SK-N-SH treated with all-trans-retinoic acid at 6 μM for 48 hours (cell line): ENCODE measurements around the gene SLC7A7.

Experiments used
- ARNTL ChIP-seq: fragments of 450-650 bp; formaldehyde crosslinking; IDR thresholded peaks from 2 replicates; pipeline ENCODE4 v1.5.0; 2020; ENCODE audit warnings: low read depth, mild to moderate bottlenecking, moderate library complexity, borderline replicate concordance
- BACH2 ChIP-seq: fragments of 250-450 bp; sonication (Bioruptor Pico); IDR thresholded peaks from 2 replicates; pipeline ENCODE4 v1.9.0; 2021; ENCODE audit warnings: mild to moderate bottlenecking, borderline replicate concordance
- CSDC2 ChIP-seq: fragments of 250-450 bp; sonication (Bioruptor Pico); IDR thresholded peaks from 2 replicates; pipeline ENCODE4 v1.5.0; 2020; ENCODE audit warnings: mild to moderate bottlenecking, moderate library complexity
- ESRRG ChIP-seq: fragments of 250-450 bp; sonication (Bioruptor Pico); IDR thresholded peaks from 2 replicates; pipeline ENCODE4 v1.6.1; 2021; ENCODE audit warnings: mild to moderate bottlenecking
- GLIS3 ChIP-seq: fragments of 250-450 bp; sonication (Bioruptor Pico); IDR thresholded peaks from 2 replicates; pipeline ENCODE4 v1.5.0; 2020; ENCODE audit warnings: mild to moderate bottlenecking, moderate library complexity
- ISL1 ChIP-seq: fragments of 250-450 bp; sonication (Bioruptor Pico); IDR thresholded peaks from 2 replicates; pipeline ENCODE4 v2.1.2; 2022; ENCODE audit warnings: mild to moderate bottlenecking, moderate library complexity
- RARB ChIP-seq: fragments of 250-450 bp; sonication (Bioruptor Pico); IDR thresholded peaks from 2 replicates; pipeline ENCODE4 v1.8.0; 2021; ENCODE audit warnings: mild to moderate bottlenecking, moderate library complexity
- ZC3H10 ChIP-seq: fragments of 250-450 bp; sonication (Bioruptor Pico); IDR thresholded peaks from 2 replicates; pipeline ENCODE4 v1.5.1; 2021; ENCODE audit warnings: mild to moderate bottlenecking, moderate library complexity
- ZFP3 ChIP-seq: fragments of 250-450 bp; sonication (Bioruptor Pico); IDR thresholded peaks from 2 replicates; pipeline ENCODE4 v1.5.0; 2020; ENCODE audit warnings: mild to moderate bottlenecking, moderate library complexity
- ZFP30 ChIP-seq: fragments of 450-650 bp; formaldehyde crosslinking; IDR thresholded peaks from 2 replicates; pipeline ENCODE4 v1.5.0; 2022; ENCODE audit warnings: mild to moderate bottlenecking, moderate library complexity
- ZNF70 ChIP-seq: fragments of 450-650 bp; formaldehyde crosslinking; IDR thresholded peaks from 2 replicates; pipeline ENCODE4 v1.5.0; 2020; ENCODE audit warnings: mild to moderate bottlenecking, moderate library complexity
- TF ChIP-seq, protein P1 (sequence below): fragments of 250-450 bp; sonication (Bioruptor Pico); IDR thresholded peaks from 2 replicates; pipeline ENCODE4 v1.8.0; 2020; ENCODE audit warnings: mild to moderate bottlenecking, moderate library complexity, borderline replicate concordance
- TF ChIP-seq, protein P2 (sequence below): fragments of 250-450 bp; sonication (Bioruptor Pico); IDR thresholded peaks from 2 replicates; pipeline ENCODE4 v1.5.0; 2020; ENCODE audit warnings: mild to moderate bottlenecking, moderate library complexity

DNA sequence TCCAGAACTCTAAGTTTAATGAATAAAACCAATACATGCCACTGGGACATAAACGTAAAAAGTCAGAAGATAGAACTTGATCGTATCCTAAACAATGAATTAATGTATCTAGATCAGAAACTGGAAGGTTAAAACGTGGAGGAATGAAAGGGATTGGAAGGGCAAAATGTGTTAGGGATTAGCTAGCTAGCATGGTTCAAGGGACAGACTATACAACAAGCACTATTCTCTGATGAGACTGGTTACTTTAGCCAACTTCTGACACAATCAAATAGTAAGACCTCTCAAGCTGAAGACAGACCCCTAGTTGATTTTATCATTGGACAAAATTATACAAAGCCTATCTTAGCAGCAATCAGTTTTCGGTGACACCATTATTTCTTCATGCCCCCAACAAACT is 67.5 kb downstream of the SLC7A7 start:
- TF ChIP-seq, protein P1, sequence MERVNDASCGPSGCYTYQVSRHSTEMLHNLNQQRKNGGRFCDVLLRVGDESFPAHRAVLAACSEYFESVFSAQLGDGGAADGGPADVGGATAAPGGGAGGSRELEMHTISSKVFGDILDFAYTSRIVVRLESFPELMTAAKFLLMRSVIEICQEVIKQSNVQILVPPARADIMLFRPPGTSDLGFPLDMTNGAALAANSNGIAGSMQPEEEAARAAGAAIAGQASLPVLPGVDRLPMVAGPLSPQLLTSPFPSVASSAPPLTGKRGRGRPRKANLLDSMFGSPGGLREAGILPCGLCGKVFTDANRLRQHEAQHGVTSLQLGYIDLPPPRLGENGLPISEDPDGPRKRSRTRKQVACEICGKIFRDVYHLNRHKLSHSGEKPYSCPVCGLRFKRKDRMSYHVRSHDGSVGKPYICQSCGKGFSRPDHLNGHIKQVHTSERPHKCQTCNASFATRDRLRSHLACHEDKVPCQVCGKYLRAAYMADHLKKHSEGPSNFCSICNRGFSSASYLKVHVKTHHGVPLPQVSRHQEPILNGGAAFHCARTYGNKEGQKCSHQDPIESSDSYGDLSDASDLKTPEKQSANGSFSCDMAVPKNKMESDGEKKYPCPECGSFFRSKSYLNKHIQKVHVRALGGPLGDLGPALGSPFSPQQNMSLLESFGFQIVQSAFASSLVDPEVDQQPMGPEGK = no peak
- no peak for TF ChIP-seq ZFP30 (CRISPR knock-in tag)
- no peak for TF ChIP-seq RARB (CRISPR knock-in tag)
- TF ChIP-seq ZNF70 (CRISPR knock-in tag) = no peak
- TF ChIP-seq CSDC2 = no peak
- TF ChIP-seq ZFP3 (CRISPR knock-in tag) = no peak
- no peak for TF ChIP-seq ARNTL (CRISPR knock-in tag)
- no peak for TF ChIP-seq ESRRG (CRISPR knock-in tag)
- TF ChIP-seq, protein P2, sequence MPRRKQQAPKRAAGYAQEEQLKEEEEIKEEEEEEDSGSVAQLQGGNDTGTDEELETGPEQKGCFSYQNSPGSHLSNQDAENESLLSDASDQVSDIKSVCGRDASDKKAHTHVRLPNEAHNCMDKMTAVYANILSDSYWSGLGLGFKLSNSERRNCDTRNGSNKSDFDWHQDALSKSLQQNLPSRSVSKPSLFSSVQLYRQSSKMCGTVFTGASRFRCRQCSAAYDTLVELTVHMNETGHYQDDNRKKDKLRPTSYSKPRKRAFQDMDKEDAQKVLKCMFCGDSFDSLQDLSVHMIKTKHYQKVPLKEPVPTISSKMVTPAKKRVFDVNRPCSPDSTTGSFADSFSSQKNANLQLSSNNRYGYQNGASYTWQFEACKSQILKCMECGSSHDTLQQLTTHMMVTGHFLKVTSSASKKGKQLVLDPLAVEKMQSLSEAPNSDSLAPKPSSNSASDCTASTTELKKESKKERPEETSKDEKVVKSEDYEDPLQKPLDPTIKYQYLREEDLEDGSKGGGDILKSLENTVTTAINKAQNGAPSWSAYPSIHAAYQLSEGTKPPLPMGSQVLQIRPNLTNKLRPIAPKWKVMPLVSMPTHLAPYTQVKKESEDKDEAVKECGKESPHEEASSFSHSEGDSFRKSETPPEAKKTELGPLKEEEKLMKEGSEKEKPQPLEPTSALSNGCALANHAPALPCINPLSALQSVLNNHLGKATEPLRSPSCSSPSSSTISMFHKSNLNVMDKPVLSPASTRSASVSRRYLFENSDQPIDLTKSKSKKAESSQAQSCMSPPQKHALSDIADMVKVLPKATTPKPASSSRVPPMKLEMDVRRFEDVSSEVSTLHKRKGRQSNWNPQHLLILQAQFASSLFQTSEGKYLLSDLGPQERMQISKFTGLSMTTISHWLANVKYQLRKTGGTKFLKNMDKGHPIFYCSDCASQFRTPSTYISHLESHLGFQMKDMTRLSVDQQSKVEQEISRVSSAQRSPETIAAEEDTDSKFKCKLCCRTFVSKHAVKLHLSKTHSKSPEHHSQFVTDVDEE (CRISPR knock-in tag) = no peak
- no peak for TF ChIP-seq ZC3H10
- TF ChIP-seq BACH2 (CRISPR knock-in tag) = no peak
- no peak for TF ChIP-seq GLIS3 (CRISPR knock-in tag)
- no peak for TF ChIP-seq ISL1 (CRISPR knock-in tag)
